Erythroblast (primary cell): ENCODE results near the gene NXPE3.

Experiments
- GATA1 ChIP-seq: IDR thresholded peaks from 2 replicates; pipeline ENCODE4 v1.6.1; 2011; ENCODE audit warnings: low read depth, mild to moderate bottlenecking, control low read depth, low read length, moderate library complexity
- POLR2A ChIP-seq: IDR thresholded peaks from 2 replicates; pipeline ENCODE4 v1.6.1; 2011; ENCODE audit warnings: mild to moderate bottlenecking, low read length

DNA sequence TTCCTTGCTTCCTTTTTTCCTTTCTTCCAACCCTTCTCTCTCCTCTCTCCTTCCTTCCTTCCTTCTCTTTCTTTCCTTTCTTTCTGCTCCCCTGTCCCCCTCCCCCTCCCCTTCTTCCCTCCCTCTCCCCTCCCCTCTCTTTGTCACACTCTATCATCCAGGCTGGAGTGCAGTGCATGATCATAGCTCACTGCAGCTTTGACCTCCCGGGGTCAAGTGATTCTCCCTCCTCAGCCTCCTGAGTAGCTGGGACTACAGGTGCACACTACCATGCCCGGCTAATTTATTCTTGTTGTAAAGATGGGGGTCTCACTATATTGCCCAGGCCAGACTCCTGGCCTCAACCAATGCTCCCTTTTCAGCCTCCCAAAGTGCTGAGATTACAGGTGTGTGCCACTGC lies 89.0 kb downstream of the NXPE3 start:
- TF ChIP-seq POLR2A = no peak
- no peak for TF ChIP-seq GATA1
